DMS114 treated with DMSO at 0.1 percent for 48 hours (cell line): ENCODE data around the gene ZSCAN30.
A peak's percentile ranks its signal among the peaks of the same experiment; 100 is the strongest.

Experiments used
- DNase-seq: peaks from one replicate; lab custom pipeline; 2025; ENCODE audit not compliant: unreplicated experiment; lab: John Stamatoyannopoulos, UW

ZSCAN30 gene

DNA sequence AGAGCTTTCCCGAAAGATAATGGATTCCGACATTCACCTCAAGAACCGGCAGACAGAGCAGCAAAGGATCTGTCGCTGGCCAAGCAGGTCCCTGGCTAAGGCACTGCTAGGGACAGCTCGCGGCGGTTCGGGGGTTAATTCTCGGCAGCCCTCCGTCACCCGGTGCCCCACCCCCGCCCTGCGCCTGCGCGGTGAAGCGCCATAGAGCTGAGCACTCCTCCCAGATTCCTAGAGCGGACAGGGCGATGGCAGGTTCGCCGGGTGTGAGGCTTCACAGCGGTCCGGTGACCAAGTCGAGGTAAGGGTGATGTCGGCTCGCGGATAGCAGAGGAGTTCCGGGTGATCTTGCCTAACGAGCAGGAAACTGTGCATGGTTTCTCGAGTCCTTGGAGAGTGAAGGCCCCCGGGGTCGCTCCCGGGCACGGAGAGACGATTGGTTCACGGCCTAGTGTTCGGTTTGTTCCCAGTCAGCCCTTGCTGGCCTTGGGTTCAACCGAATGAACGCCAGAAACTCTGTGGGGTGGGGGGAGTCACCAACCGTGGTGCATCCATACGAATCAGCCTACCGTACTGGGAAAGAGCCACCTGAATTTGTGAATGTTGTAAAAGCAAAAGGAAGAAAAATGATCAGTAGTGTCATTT, at the start of gene ZSCAN30:
TSS of gene ZSCAN30 (minus strand) at position 136 of the 642 bp plus-strand sequence. CDS start 25,877 bp downstream, outside the sequence.
- peak; percentile 83 for DNase-seq

GRCh38 chr18:35337286-35337685, 47.3 kb upstream of the ZSCAN30 start:
- DNase-seq = no peak

DNA sequence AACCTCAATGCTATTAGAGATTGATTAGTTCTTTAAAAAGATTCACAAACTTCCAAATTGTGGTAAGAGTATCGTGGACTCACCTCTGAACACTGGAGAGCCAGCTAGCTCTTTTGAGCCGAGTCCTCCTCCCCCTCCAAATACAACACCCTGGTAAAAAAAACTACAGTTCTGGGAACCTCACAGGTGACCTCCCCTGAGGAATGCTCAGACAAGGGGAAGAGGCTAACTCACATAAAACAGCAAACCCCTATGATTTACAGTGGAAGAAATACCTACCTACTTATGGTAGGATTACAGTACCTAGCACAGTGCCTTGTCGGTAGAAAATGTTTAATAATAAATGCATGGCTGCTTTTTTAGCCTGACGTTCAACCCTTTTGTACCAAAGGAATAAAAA, 45.8 kb upstream of the ZSCAN30 start:
- DNase-seq = no peak

DNA sequence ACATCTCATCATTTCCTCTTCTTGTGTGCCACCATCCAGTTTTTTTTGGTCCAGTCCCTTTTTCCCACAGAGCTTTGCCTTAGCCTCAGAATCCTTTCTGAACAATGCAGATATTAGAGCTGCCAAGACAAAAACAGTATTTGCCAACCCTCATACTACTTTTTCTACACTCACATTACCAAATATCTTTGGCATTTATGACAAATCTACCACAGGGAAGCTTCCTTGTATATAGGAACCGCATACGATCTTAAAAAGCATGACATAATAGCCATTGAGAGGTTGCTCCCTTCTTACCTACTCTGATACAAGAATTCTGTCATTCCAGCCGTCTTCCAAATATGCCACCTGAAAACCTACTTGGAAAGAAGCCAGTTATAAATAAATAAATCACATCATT, 44.8 kb upstream of the ZSCAN30 start:
- DNase-seq = no peak

GRCh38 chr18:35334212-35334611, 44.2 kb upstream of the ZSCAN30 start:
- DNase-seq = no peak

DNA sequence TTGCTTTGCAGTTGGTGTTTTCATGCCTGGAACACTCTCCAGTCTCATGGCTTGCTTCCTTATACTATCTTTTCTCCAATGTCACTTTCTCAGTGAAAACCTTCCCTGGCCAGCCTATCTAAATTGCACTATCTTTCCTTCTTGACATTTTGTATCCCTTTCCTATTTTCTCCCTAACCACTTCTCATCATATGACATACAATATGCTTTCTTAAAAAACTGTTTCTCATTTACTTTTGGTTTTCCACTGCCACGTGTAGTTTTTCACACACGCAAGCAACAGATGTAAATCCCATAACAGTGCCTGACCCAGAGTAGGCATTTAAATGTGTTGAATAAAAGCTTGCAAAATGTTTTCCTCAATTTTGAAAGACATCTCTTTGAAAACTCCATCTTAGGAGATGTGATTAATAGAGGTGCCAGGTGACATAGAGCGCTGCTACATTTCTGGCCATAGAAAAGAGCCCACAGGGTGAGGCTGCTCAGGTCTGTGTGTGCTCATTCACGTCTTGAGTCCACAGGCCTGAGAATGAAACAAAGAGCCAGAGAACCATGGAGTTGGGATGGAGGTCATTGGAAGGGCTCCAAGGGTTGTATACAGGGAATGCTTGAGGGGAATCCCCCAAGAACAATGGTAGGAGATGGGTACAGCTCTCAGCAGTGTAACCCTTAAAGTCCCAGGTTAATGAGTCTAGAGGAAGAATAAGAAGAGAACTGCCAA, 41.5 kb upstream of the ZSCAN30 start:
- no peak for DNase-seq

DNA sequence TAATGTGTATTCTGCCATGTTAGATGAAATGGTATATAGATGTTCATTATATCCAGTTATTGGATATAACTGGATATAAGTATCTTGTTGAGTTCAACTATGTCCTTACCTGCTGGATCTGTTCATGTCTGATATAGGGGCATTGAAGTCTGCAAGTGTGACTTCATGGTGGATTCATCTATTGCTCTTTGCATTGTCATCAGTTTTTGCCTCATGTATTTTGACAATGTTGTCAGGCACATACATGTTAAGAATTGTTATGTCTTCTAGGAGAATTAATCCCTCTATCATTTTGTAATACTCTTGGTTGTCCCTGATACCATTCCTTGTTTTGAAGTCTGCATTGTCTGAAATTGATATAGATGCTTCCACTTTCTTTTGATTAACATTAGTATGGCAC, 38.8 kb upstream of the ZSCAN30 start:
- DNase-seq = no peak

GRCh38 chr18:35326695-35327387, 36.8 kb upstream of the ZSCAN30 start:
- DNase-seq = no peak

GRCh38 chr18:35324926-35325655, 35.1 kb upstream of the ZSCAN30 start:
- no peak for DNase-seq

GRCh38 chr18:35322486-35323458, 32.7 kb upstream of the ZSCAN30 start:
- DNase-seq = no peak

DNA sequence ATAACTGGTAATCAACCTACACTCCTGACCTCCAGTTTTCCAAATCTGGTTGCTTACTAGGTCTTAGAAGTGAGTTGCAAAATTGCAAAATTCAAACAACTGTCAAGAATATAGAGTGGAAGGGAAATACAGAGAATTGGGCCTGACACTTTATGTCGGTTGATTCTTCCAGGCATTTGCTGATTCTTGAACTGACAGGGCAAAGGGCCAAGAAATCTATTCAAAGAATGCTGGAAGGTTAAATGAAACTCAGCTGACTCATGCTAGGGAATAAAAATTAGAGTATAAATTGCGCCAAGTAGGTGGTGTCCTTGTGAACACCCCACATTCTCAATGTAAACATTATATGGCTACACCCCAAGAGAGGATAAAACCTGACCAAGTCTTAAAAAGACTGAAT, 21.5 kb upstream of the ZSCAN30 start:
- DNase-seq = no peak

DNA sequence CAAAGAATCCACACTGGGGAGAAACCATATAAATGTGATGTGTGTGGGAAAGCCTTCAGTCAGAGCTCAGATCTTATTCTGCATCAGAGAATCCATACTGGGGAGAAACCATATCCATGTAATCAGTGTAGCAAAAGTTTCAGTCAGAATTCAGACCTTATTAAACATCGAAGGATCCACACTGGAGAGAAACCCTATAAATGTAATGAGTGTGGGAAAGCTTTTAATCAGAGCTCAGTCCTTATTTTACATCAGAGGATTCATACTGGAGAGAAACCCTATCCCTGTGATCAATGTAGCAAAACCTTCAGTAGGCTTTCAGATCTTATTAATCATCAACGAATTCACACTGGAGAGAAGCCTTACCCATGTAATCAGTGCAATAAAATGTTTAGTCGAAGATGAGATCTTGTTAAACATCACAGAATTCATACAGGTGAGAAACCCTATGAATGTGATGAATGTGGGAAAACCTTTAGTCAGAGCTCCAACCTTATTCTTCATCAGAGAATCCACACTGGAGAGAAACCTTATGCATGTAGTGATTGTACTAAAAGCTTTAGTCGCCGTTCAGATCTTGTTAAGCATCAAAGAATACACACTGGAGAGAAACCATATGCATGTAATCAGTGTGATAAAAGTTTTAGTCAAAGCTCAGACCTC, 16.7 kb upstream of the ZSCAN30 start:
- DNase-seq = no peak

GRCh38 chr18:35303610-35304009, 13.6 kb upstream of the ZSCAN30 start:
- no peak for DNase-seq

- DNase-seq = no peak
Observed at GRCh38 chr18:35296060-35296459, 6.0 kb upstream of the ZSCAN30 start.

DNA sequence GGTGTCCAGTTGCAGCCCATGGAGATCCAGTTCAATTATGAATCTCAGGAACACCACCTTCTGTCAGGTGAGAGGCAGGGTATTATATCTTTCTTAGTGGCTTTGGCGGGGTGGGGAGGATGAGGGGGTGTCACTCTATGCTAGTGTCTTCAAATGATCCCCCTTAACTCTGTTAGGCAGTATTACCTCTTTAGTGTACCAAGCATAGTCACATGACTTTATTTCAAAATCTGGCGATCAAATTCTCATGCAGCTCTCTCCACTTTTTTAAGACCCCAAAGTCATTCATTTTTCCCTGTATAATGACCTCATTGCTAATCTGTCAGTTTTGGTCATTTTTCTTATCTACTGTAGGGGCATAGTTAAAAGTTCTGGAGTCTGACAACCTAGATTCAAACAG, 1.1 kb upstream of the ZSCAN30 start:
- no peak for DNase-seq

DNA sequence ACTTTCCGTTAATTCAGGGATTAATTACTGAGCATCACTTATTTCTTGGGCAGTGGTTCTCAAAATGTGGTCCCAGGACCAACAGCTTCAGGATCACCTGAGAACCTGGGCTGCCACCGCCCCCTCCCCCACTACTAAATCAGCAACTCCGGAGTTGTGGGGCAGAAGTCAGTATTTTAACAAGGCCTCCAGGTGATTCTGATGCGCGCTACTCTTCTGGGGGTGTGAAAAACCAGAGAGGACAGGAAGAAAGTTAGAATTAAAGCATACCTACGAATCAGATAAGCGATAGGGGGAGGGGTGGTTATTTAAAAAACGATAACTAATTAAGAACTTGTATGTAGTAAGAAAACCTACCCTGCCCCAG, 319 bp downstream of the ZSCAN30 start:
- no peak for DNase-seq

- DNase-seq = no peak
Observed at GRCh38 chr18:35289293-35289692, 736 bp downstream of the ZSCAN30 start.

GRCh38 chr18:35284841-35285240, 5.2 kb downstream of the ZSCAN30 start:
- DNase-seq = no peak

GRCh38 chr18:35283923-35284794, 5.9 kb downstream of the ZSCAN30 start:
- no peak for DNase-seq
